Fibroblast of lung (primary cell): Measurements from ENCODE around the gene MARVELD3. TPM values are rescaled to one million over a fixed set of nuclear protein-coding genes. Genes with fewer than 3 reads are reported as not detected.

Source experiments
- DNase-seq, 2 donors: peaks; one replicate each; pipeline versions ENCODE4 v3.0.0 to v3.0.0-alpha.2; 2010; ENCODE audit warnings: low read depth in 2 of 2
- H2AFZ ChIP-seq: 2 replicates; pipeline ENCODE4 v1.5.1; 2012; ENCODE audit warnings: low read length, control low read depth, inconsistent platforms
- H3K27ac ChIP-seq: 2 replicates; pipeline ENCODE4 v1.5.1; 2011; ENCODE audit warnings: low read length, control low read depth; ENCODE audit not compliant: insufficient read depth
- H3K27me3 ChIP-seq: 2 replicates; pipeline ENCODE4 v1.5.1; 2011; ENCODE audit warnings: mild to moderate bottlenecking, low read length; ENCODE audit not compliant: control insufficient read depth, insufficient read depth
- H3K36me3 ChIP-seq: 2 replicates; pipeline ENCODE4 v1.5.1; 2011; ENCODE audit warnings: low read length; ENCODE audit not compliant: control insufficient read depth, insufficient read depth
- H3K4me1 ChIP-seq: 2 replicates; pipeline ENCODE4 v1.5.1; 2011; ENCODE audit warnings: low read length; ENCODE audit not compliant: control insufficient read depth, insufficient read depth; ENCODE audit errors: extremely low read depth
- H3K4me2 ChIP-seq: 2 replicates; pipeline ENCODE4 v1.5.1; 2011; ENCODE audit warnings: low read length, control low read depth; ENCODE audit not compliant: insufficient read depth; ENCODE audit errors: extremely low read depth
- H3K4me3 ChIP-seq, 4 experiments: fragments of 200-600 bp in 1 of 4; sonication (generic) in 1 of 4; replicated peaks in 1 of 4; 2 replicates each; pipeline ENCODE4 v1.5.1; 2011 to 2016; ENCODE audit warnings: low read length in 4 of 4, low read depth in 3 of 4, mild to moderate bottlenecking in 3 of 4, control low read depth in 2 of 4, inconsistent platforms in 1 of 4, mixed read lengths in 1 of 4; ENCODE audit not compliant: insufficient read depth in 1 of 4; ENCODE audit errors: control extremely low read depth in 1 of 4
- H3K79me2 ChIP-seq: 2 replicates; pipeline ENCODE4 v1.5.1; 2012; ENCODE audit warnings: mild to moderate bottlenecking, low read length, inconsistent platforms; ENCODE audit not compliant: control insufficient read depth, insufficient read depth
- H3K9ac ChIP-seq: 2 replicates; pipeline ENCODE4 v1.5.1; 2011; ENCODE audit warnings: mild to moderate bottlenecking, low read length, control low read depth; ENCODE audit not compliant: insufficient read depth
- H3K9me3 ChIP-seq: 2 replicates; pipeline ENCODE4 v1.5.1; 2012; ENCODE audit warnings: low read depth, low read length; ENCODE audit not compliant: control insufficient read depth, insufficient read depth
- H4K20me1 ChIP-seq: 2 replicates; pipeline ENCODE4 v1.5.1; 2011; ENCODE audit warnings: low read length; ENCODE audit not compliant: control insufficient read depth, insufficient read depth; ENCODE audit errors: extremely low read depth
- CTCF ChIP-seq, 2 donors: IDR thresholded peaks in 1 of 2; conservative IDR thresholded peaks in 1 of 2; 1 replicate in 1 of 2; 2 replicates in 1 of 2; pipeline ENCODE4 v1.5.1; 2011 to 2012; ENCODE audit warnings: low read length in 2 of 2, control low read depth in 1 of 2, inconsistent platforms in 1 of 2, low read depth in 1 of 2, mild to moderate bottlenecking in 1 of 2
- EZH2 ChIP-seq: IDR thresholded peaks from 2 replicates; pipeline ENCODE4 v1.5.1; 2012; ENCODE audit warnings: low read length, control low read depth, mild to moderate bottlenecking; ENCODE audit errors: missing control alignments
- polyA plus RNA-seq, 2 donors: library from polyadenylated mRNA; depleted of rRNA in 1 of 2; stranded (reverse) in 1 of 2; unstranded in 1 of 2; fragments of >200 nt; gene quantifications; 2 replicates each; pipeline ENCODE4 v1.2.1, GENCODE V29; 2011 to 2012; ENCODE audit warnings: missing spikeins in 1 of 2
- total RNA-seq: library from RNA; depleted of rRNA; stranded (reverse); fragments of >200 nt; gene quantifications from 2 replicates; pipeline ENCODE4 v1.2.1, GENCODE V29; 2014

MARVELD3 gene
- total and polyA plus RNA-seq, 2 donors (not counting 1 experiment from before 2014, with no cell fraction given): not detected

GRCh38 chr16:71618429-71618828, 7.6 kb upstream of the MARVELD3 start:
- H3K4me3 ChIP-seq: no peak overlapping the region
- no peak for TF ChIP-seq CTCF (conservative IDR thresholded peaks at IDR 0.05 in 1 of 2, IDR thresholded peaks at IDR 0.05 in 1 of 2; ENCODE audit: low read depth in 1 of 2, low read length in 2 of 2)
- TF ChIP-seq EZH2: no peak

GRCh38 chr16:71622088-71622487, 3.9 kb upstream of the MARVELD3 start:
- peaks cover 16% of the 10 kb centered on the region for H3K27me3 ChIP-seq
- TF ChIP-seq EZH2 (no peak), CTCF (conservative IDR thresholded peaks at IDR 0.05 in 1 of 2, IDR thresholded peaks at IDR 0.05 in 1 of 2; ENCODE audit: low read depth in 1 of 2, low read length in 2 of 2) (no peak)

More at GRCh38 chr16:71618429-71618828, 7.6 kb upstream of the MARVELD3 start:
- Histone ChIP-seq H4K20me1 (no peaks in the 10 kb centered on the region), H3K27ac (no peak overlapping the region), H3K79me2 (no peaks in the 10 kb centered on the region), H3K9me3 (no peaks in the 10 kb centered on the region), H2AFZ (no peak overlapping the region), H3K4me1 (no peaks in the 10 kb centered on the region), H3K27me3 (no peaks in the 10 kb centered on the region), H3K36me3 (no peaks in the 10 kb centered on the region), H3K9ac (no peak overlapping the region), H3K4me2 (no peak overlapping the region)
- DNase-seq: no peak

GRCh38 chr16:71623597-71623996, 2.4 kb upstream of the MARVELD3 start:
- DNase-seq: no peak
- Histone ChIP-seq H3K4me1 (no peaks in the 10 kb centered on the region), H4K20me1 (no peaks in the 10 kb centered on the region), H2AFZ (no peak overlapping the region), H3K9me3 (no peaks in the 10 kb centered on the region), H3K27ac (no peak overlapping the region), H3K4me3 (no peak overlapping the region), H3K4me2 (no peak overlapping the region), H3K36me3 (no peaks in the 10 kb centered on the region), H3K27me3 (peaks cover 20% of the 10 kb centered on the region), H3K9ac (no peak overlapping the region), H3K79me2 (no peaks in the 10 kb centered on the region)
- no peak for TF ChIP-seq CTCF (conservative IDR thresholded peaks at IDR 0.05 in 1 of 2, IDR thresholded peaks at IDR 0.05 in 1 of 2; ENCODE audit: low read depth in 1 of 2, low read length in 2 of 2)
- TF ChIP-seq EZH2: no peak

More at GRCh38 chr16:71622088-71622487, 3.9 kb upstream of the MARVELD3 start:
- H3K9me3 ChIP-seq: no peaks in the 10 kb centered on the region
- H3K9ac ChIP-seq: no peak overlapping the region
- H3K27ac ChIP-seq: no peak overlapping the region
- no peaks in the 10 kb centered on the region for H3K36me3 ChIP-seq
- DNase-seq: no peak
- H2AFZ ChIP-seq: no peak overlapping the region
- no peak overlapping the region for H3K4me2 ChIP-seq
- H3K4me1 ChIP-seq: no peaks in the 10 kb centered on the region
- no peaks in the 10 kb centered on the region for H3K79me2 ChIP-seq
- H3K4me3 ChIP-seq: no peak overlapping the region
- no peaks in the 10 kb centered on the region for H4K20me1 ChIP-seq
